SK-N-SH (cell line): ENCODE data around the gene SMIM29. TPM values are rescaled to one million over a fixed set of nuclear protein-coding genes. Genes with fewer than 3 reads are reported as not detected.

Source experiments
- CHD2 ChIP-seq: fragments of 150-350 bp; IDR thresholded peaks from 2 replicates; pipeline ENCODE4 v1.6.1; 2018; ENCODE audit warnings: low read length; ENCODE audit not compliant: partially characterized antibody
- ELF1 ChIP-seq: IDR thresholded peaks from 2 replicates; pipeline ENCODE4 v1.4.0; 2012
- EZH2phosphoT487 ChIP-seq: fragments of 200-600 bp; sonication (generic); IDR thresholded peaks from 2 replicates; pipeline ENCODE4 v1.6.1; 2017; ENCODE audit warnings: low read depth, mixed run types, mild to moderate bottlenecking, antibody characterized with exemption, moderate library complexity, borderline replicate concordance
- IRF3 ChIP-seq: fragments of 150-350 bp; IDR thresholded peaks from 2 replicates; pipeline ENCODE4 v1.6.1; 2016; ENCODE audit warnings: mild to moderate bottlenecking, low read depth, low read length
- JUND ChIP-seq: IDR thresholded peaks from 2 replicates; pipeline ENCODE4 v1.4.0; 2012
- NRF1 ChIP-seq: IDR thresholded peaks from 2 replicates; pipeline ENCODE4 v1.6.1; 2012; ENCODE audit warnings: low read depth, mild to moderate bottlenecking, low read length
- RAD21 ChIP-seq: IDR thresholded peaks from 2 replicates; pipeline ENCODE4 v1.6.1; 2012; ENCODE audit warnings: mild to moderate bottlenecking, low read length
- RCOR1 ChIP-seq: fragments of 150-350 bp; IDR thresholded peaks from 2 replicates; pipeline ENCODE4 v1.6.1; 2017; ENCODE audit warnings: antibody characterized with exemption, low read length
- SIN3A ChIP-seq: IDR thresholded peaks from 2 replicates; pipeline ENCODE4 v1.6.1; 2012; ENCODE audit warnings: low read depth, mild to moderate bottlenecking, low read length, moderate library complexity, borderline replicate concordance
- SMC3 ChIP-seq: IDR thresholded peaks from 2 replicates; pipeline ENCODE4 v1.6.1; 2012; ENCODE audit warnings: low read depth, low read length, improper control_type of control experiment
- TEAD4 ChIP-seq: IDR thresholded peaks from 2 replicates; pipeline ENCODE4 v1.4.0; 2012; ENCODE audit warnings: mild to moderate bottlenecking, borderline replicate concordance; ENCODE audit not compliant: insufficient read depth
- USF1 ChIP-seq: IDR thresholded peaks from 2 replicates; pipeline ENCODE4 v1.4.0; 2012; ENCODE audit warnings: low read depth, borderline replicate concordance
- YY1 ChIP-seq: IDR thresholded peaks from 2 replicates; pipeline ENCODE4 v1.4.0; 2012; ENCODE audit warnings: low read depth, mild to moderate bottlenecking
- polyA plus RNA-seq, 3 experiments: library from polyadenylated mRNA; depleted of rRNA; stranded (reverse); fragments of >200 nt; gene quantifications; 2 replicates each; pipeline ENCODE4 v1.2.3, GENCODE V29; 2012
- TF ChIP-seq, protein P1 (sequence below): IDR thresholded peaks from 2 replicates; pipeline ENCODE4 v1.4.0; 2012; ENCODE audit warnings: low read depth
- TF ChIP-seq, protein P2 (sequence below): IDR thresholded peaks from 2 replicates; pipeline ENCODE4; 2012
- TF ChIP-seq, protein P3 (sequence below): fragments of 200-600 bp; sonication (generic); IDR thresholded peaks from 2 replicates; pipeline ENCODE4 v1.6.1; 2017; ENCODE audit warnings: antibody characterized with exemption, mild to moderate bottlenecking, moderate library complexity
- TF ChIP-seq, protein P4 (sequence below): IDR thresholded peaks from 2 replicates; pipeline ENCODE4 v1.4.0; 2012; ENCODE audit warnings: low read depth, borderline replicate concordance

Gene SMIM29
- polyA plus RNA-seq, 1 of the 3 experiments (the other 2 are of a cell fraction): 50.2 TPM

GRCh38 chr6:34246563-34247391 lies 2.0 kb downstream of the SMIM29 start (continued):
- TF ChIP-seq IRF3 (no peak), JUND (no peak), ELF1 (no peak), SMC3 (peak; percentile 16; the same call in 1 of the 2 replicates), EZH2phosphoT487 (no peak), TEAD4 (no peak), RAD21 (peak; percentile 27; the same call in 1 of the 2 replicates), SIN3A (no peak), CHD2 (no peak), USF1 (no peak), YY1 (no peak), RCOR1 (0 out of 2 replicates have a peak, but pooled peaks have one; percentile 18), NRF1 (no peak)
- TF ChIP-seq, protein P1, sequence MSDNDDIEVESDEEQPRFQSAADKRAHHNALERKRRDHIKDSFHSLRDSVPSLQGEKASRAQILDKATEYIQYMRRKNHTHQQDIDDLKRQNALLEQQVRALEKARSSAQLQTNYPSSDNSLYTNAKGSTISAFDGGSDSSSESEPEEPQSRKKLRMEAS: no peak; the same call in 1 of the 2 replicates
- TF ChIP-seq, protein P2, sequence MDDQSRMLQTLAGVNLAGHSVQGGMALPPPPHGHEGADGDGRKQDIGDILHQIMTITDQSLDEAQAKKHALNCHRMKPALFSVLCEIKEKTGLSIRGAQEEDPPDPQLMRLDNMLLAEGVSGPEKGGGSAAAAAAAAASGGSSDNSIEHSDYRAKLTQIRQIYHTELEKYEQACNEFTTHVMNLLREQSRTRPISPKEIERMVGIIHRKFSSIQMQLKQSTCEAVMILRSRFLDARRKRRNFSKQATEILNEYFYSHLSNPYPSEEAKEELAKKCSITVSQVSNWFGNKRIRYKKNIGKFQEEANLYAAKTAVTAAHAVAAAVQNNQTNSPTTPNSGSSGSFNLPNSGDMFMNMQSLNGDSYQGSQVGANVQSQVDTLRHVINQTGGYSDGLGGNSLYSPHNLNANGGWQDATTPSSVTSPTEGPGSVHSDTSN: no peak
- TF ChIP-seq, protein P3, sequence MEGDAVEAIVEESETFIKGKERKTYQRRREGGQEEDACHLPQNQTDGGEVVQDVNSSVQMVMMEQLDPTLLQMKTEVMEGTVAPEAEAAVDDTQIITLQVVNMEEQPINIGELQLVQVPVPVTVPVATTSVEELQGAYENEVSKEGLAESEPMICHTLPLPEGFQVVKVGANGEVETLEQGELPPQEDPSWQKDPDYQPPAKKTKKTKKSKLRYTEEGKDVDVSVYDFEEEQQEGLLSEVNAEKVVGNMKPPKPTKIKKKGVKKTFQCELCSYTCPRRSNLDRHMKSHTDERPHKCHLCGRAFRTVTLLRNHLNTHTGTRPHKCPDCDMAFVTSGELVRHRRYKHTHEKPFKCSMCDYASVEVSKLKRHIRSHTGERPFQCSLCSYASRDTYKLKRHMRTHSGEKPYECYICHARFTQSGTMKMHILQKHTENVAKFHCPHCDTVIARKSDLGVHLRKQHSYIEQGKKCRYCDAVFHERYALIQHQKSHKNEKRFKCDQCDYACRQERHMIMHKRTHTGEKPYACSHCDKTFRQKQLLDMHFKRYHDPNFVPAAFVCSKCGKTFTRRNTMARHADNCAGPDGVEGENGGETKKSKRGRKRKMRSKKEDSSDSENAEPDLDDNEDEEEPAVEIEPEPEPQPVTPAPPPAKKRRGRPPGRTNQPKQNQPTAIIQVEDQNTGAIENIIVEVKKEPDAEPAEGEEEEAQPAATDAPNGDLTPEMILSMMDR: peak; percentile 56
- TF ChIP-seq, protein P4, sequence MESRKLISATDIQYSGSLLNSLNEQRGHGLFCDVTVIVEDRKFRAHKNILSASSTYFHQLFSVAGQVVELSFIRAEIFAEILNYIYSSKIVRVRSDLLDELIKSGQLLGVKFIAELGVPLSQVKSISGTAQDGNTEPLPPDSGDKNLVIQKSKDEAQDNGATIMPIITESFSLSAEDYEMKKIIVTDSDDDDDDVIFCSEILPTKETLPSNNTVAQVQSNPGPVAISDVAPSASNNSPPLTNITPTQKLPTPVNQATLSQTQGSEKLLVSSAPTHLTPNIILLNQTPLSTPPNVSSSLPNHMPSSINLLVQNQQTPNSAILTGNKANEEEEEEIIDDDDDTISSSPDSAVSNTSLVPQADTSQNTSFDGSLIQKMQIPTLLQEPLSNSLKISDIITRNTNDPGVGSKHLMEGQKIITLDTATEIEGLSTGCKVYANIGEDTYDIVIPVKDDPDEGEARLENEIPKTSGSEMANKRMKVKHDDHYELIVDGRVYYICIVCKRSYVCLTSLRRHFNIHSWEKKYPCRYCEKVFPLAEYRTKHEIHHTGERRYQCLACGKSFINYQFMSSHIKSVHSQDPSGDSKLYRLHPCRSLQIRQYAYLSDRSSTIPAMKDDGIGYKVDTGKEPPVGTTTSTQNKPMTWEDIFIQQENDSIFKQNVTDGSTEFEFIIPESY: no peak
